DND-41 (cell line): Measurements from ENCODE around the gene TUFM.

Experiments
- CTCF ChIP-seq: IDR thresholded peaks from 2 replicates; pipeline ENCODE4 v1.5.1; 2012; ENCODE audit warnings: borderline replicate concordance, low read length, moderate library complexity, mild to moderate bottlenecking; ENCODE audit not compliant: poor library complexity, severe bottlenecking; ENCODE audit errors: extremely low read depth
- EZH2 ChIP-seq: IDR thresholded peaks from 3 replicates; pipeline ENCODE4 v1.6.1; 2012; ENCODE audit warnings: borderline replicate concordance, low read depth, mild to moderate bottlenecking, moderate library complexity, low read length, inconsistent platforms; ENCODE audit not compliant: severe bottlenecking

GRCh38 chr16:28821874-28822519, 24.2 kb downstream of the TUFM start:
- TF ChIP-seq CTCF (no peak), EZH2 (no peak)
